Measurements from ENCODE around the gene EN1.

GRCh38 chr2:118816669-118817068 lies 30.8 kb downstream of the EN1 start:
- TF ChIP-seq CTCF (conservative IDR thresholded peaks at IDR 0.05; ENCODE audit: low read length) (no peak), EZH2phosphoT487 (IDR thresholded peaks at IDR 0.05; ENCODE audit: borderline replicate concordance, low read depth, low read length) (no peak)

Measured in OCI-LY7 (cell line).